Naive B cell (primary cell): ENCODE measurements around the gene ADRA2B. TPM values are rescaled to one million over a fixed set of nuclear protein-coding genes. Genes with fewer than 3 reads are reported as not detected.

Source experiments
- ATAC-seq, 2 donors: fragments of 150-1000 bp; cut with Tn5 transposase; 2 replicates each; pipeline ENCODE4 v1.10.0; 2021; ENCODE audit warnings: low read depth in 2 of 2, mild to moderate bottlenecking in 2 of 2, moderate library complexity in 2 of 2
- DNase-seq: peaks from one replicate; pipeline ENCODE4 v3.0.0; 2022
- H3K27ac Mint-ChIP-seq, 6 donors: one replicate each; pipeline ENCODE4 v1.8.0; 2020 to 2022; ENCODE audit warnings: mild to moderate bottlenecking in 6 of 6, mixed read lengths in 6 of 6, moderate library complexity in 5 of 6, inconsistent platforms in 2 of 6
- H3K27me3 Mint-ChIP-seq, 3 donors: one replicate each; pipeline ENCODE4 v1.8.0; 2021 to 2022; ENCODE audit warnings: mixed read lengths in 3 of 3, mild to moderate bottlenecking in 1 of 3
- H3K36me3 Mint-ChIP-seq, 2 donors: one replicate each; pipeline ENCODE4 v1.8.0; 2020 to 2022; ENCODE audit warnings: mixed read lengths in 2 of 2, inconsistent platforms in 1 of 2, mild to moderate bottlenecking in 1 of 2
- H3K4me1 Mint-ChIP-seq, 3 donors: one replicate each; pipeline ENCODE4 v1.8.0; 2020 to 2022; ENCODE audit warnings: mixed read lengths in 3 of 3, inconsistent platforms in 1 of 3, mild to moderate bottlenecking in 1 of 3, moderate library complexity in 1 of 3
- H3K4me3 Mint-ChIP-seq, 8 donors: one replicate each; pipeline ENCODE4 v1.8.0; 2020 to 2022; ENCODE audit warnings: mild to moderate bottlenecking in 8 of 8, mixed read lengths in 8 of 8, moderate library complexity in 8 of 8, inconsistent platforms in 2 of 8
- H3K9me3 Mint-ChIP-seq, 7 donors: one replicate each; pipeline ENCODE4 v1.8.0; 2020 to 2022; ENCODE audit warnings: mixed read lengths in 7 of 7, mild to moderate bottlenecking in 5 of 7, inconsistent platforms in 2 of 7, moderate library complexity in 1 of 7
- polyA plus RNA-seq, 6 donors: library from polyadenylated mRNA; unstranded; fragments of 300-500 nt; fragmentation: Illumina TruSeq; gene quantifications; one replicate each; pipeline ENCODE4 v1.2.3, GENCODE V29; 2021; ENCODE audit warnings: low read depth in 6 of 6

The ADRA2B gene
- polyA plus RNA-seq, 6 donors from 2014 or later, result 0.15 TPM; not detected in 5

GRCh38 chr2:96108541-96109360 is 7.6 kb downstream of the ADRA2B start:
- Mint-ChIP-seq H3K36me3 (peaks cover 0 to 20% of the 10 kb centered on the region in 2 donors), H3K4me3 (peak overlapping the region in 1 of 8 donors; percentile 42), H3K27me3 (peaks cover 0 to 21% (median 16%) of the 10 kb centered on the region in 3 donors), H3K27ac (no peak overlapping the region), H3K4me1 (peaks cover 0 to 12% (median 6%) of the 10 kb centered on the region in 3 donors), H3K9me3 (peaks cover 6 to 19% (median 10%) of the 10 kb centered on the region in 7 donors)
- DNase-seq (no peak), ATAC-seq (no peak)

GRCh38 chr2:96108151-96108540 is 8.2 kb downstream of the ADRA2B start:
- Mint-ChIP-seq H3K27ac (no peak overlapping the region), H3K36me3 (peaks cover 0 to 20% of the 10 kb centered on the region in 2 donors)
- no peak for ATAC-seq

GRCh38 chr2:96107708-96108065 is 8.7 kb downstream of the ADRA2B start:
- Mint-ChIP-seq H3K9me3 (peaks cover 6 to 19% (median 10%) of the 10 kb centered on the region in 7 donors), H3K27me3 (peaks cover 0 to 21% (median 16%) of the 10 kb centered on the region in 3 donors), H3K4me1 (peaks cover 0 to 12% (median 7%) of the 10 kb centered on the region in 3 donors), H3K27ac (no peak overlapping the region), H3K36me3 (peaks cover 0 to 20% of the 10 kb centered on the region in 2 donors), H3K4me3 (no peak overlapping the region)
- DNase-seq (no peak), ATAC-seq (no peak)

More at GRCh38 chr2:96108151-96108540, 8.2 kb downstream of the ADRA2B start:
- DNase-seq, result no peak
- H3K4me3 Mint-ChIP-seq, result no peak overlapping the region
- peaks cover 0 to 21% (median 16%) of the 10 kb centered on the region in 3 donors for H3K27me3 Mint-ChIP-seq
- peaks cover 6 to 19% (median 10%) of the 10 kb centered on the region in 7 donors for H3K9me3 Mint-ChIP-seq
- H3K4me1 Mint-ChIP-seq, result peaks cover 0 to 12% (median 7%) of the 10 kb centered on the region in 3 donors

GRCh38 chr2:96106991-96107707 is 9.2 kb downstream of the ADRA2B start:
- Mint-ChIP-seq H3K4me1 (peaks cover 0 to 12% (median 7%) of the 10 kb centered on the region in 3 donors), H3K27ac (no peak overlapping the region), H3K9me3 (peaks cover 6 to 19% (median 10%) of the 10 kb centered on the region in 7 donors), H3K27me3 (peaks cover 0 to 21% (median 16%) of the 10 kb centered on the region in 3 donors), H3K36me3 (peaks cover 0 to 20% of the 10 kb centered on the region in 2 donors), H3K4me3 (no peak overlapping the region)
- no peak for ATAC-seq
- no peak for DNase-seq

GRCh38 chr2:96105994-96106715 is 10.2 kb downstream of the ADRA2B start:
- peak overlapping the region in 2 of 8 donors; percentile 29 to 68 for H3K4me3 Mint-ChIP-seq
- peaks cover 0 to 20% of the 10 kb centered on the region in 2 donors for H3K36me3 Mint-ChIP-seq
- H3K4me1 Mint-ChIP-seq, result peaks cover 0 to 12% (median 7%) of the 10 kb centered on the region in 3 donors
- H3K9me3 Mint-ChIP-seq, result peaks cover 6 to 19% (median 10%) of the 10 kb centered on the region in 7 donors
- ATAC-seq (no peak), DNase-seq (no peak)
- peaks cover 0 to 21% (median 16%) of the 10 kb centered on the region in 3 donors for H3K27me3 Mint-ChIP-seq
- peak overlapping the region in 1 of 6 donors; percentile 38 for H3K27ac Mint-ChIP-seq

GRCh38 chr2:96105152-96105915 is 11.0 kb downstream of the ADRA2B start:
- Mint-ChIP-seq H3K36me3 (peaks cover 0 to 20% of the 10 kb centered on the region in 2 donors), H3K4me3 (no peak overlapping the region), H3K4me1 (peaks cover 0 to 12% (median 7%) of the 10 kb centered on the region in 3 donors), H3K27ac (peak overlapping the region in 1 of 6 donors; percentile 66), H3K9me3 (peaks cover 6 to 19% (median 10%) of the 10 kb centered on the region in 7 donors), H3K27me3 (peaks cover 0 to 21% (median 16%) of the 10 kb centered on the region in 3 donors)
- ATAC-seq (no peak), DNase-seq (no peak)

GRCh38 chr2:96104487-96104861 is 11.9 kb downstream of the ADRA2B start:
- H3K4me1 Mint-ChIP-seq, result peaks cover 0 to 12% (median 7%) of the 10 kb centered on the region in 3 donors
- H3K9me3 Mint-ChIP-seq, result peaks cover 6 to 19% (median 10%) of the 10 kb centered on the region in 7 donors
- ATAC-seq, result no peak
- peaks cover 0 to 20% (median 16%) of the 10 kb centered on the region in 3 donors for H3K27me3 Mint-ChIP-seq
- no peak overlapping the region for H3K27ac Mint-ChIP-seq
- no peak for DNase-seq
- peak overlapping the region in 1 of 8 donors; percentile 37 for H3K4me3 Mint-ChIP-seq
- peaks cover 0 to 20% of the 10 kb centered on the region in 2 donors for H3K36me3 Mint-ChIP-seq

- peaks cover 0 to 12% (median 7%) of the 10 kb centered on the region in 3 donors for H3K4me1 Mint-ChIP-seq
- peaks cover 0 to 15% (median 14%) of the 10 kb centered on the region in 3 donors for H3K27me3 Mint-ChIP-seq
- peak overlapping the region in 1 of 6 donors; percentile 42 for H3K27ac Mint-ChIP-seq
- H3K4me3 Mint-ChIP-seq, result no peak overlapping the region
- peaks cover 0 to 20% of the 10 kb centered on the region in 2 donors for H3K36me3 Mint-ChIP-seq
- ATAC-seq, result no peak
- H3K9me3 Mint-ChIP-seq, result peaks cover 6 to 19% (median 10%) of the 10 kb centered on the region in 7 donors
- no peak for DNase-seq
These were observed 12.4 kb downstream of the ADRA2B start for GRCh38 chr2:96103761-96104486.

GRCh38 chr2:96103187-96103601 is 13.2 kb downstream of the ADRA2B start:
- DNase-seq, result no peak
- Mint-ChIP-seq H3K4me1 (peaks cover 0 to 12% (median 7%) of the 10 kb centered on the region in 3 donors), H3K27me3 (peaks cover 2 to 8% (median 8%) of the 10 kb centered on the region in 3 donors), H3K9me3 (peaks cover 6 to 19% (median 10%) of the 10 kb centered on the region in 7 donors), H3K36me3 (peaks cover 0 to 20% of the 10 kb centered on the region in 2 donors), H3K27ac (no peak overlapping the region), H3K4me3 (no peak overlapping the region)
- ATAC-seq, result no peak

GRCh38 chr2:96102596-96103186 is 13.7 kb downstream of the ADRA2B start:
- DNase-seq (no peak), ATAC-seq (no peak)
- H3K4me1 Mint-ChIP-seq, result peaks cover 0 to 9% (median 5%) of the 10 kb centered on the region in 3 donors
- peaks cover 3 to 4% (median 3%) of the 10 kb centered on the region in 3 donors for H3K27me3 Mint-ChIP-seq
- peak overlapping the region in 1 of 6 donors; percentile 57 for H3K27ac Mint-ChIP-seq
- H3K36me3 Mint-ChIP-seq, result peaks cover 0 to 20% of the 10 kb centered on the region in 2 donors
- peaks cover 6 to 19% (median 10%) of the 10 kb centered on the region in 7 donors for H3K9me3 Mint-ChIP-seq
- H3K4me3 Mint-ChIP-seq, result peak overlapping the region in 1 of 8 donors; percentile 22

GRCh38 chr2:96100893-96101304 is 15.5 kb downstream of the ADRA2B start:
- Mint-ChIP-seq H3K27ac (no peak overlapping the region), H3K9me3 (peaks cover 5 to 13% (median 10%) of the 10 kb centered on the region in 7 donors), H3K4me1 (peaks cover 0 to 7% (median 5%) of the 10 kb centered on the region in 3 donors), H3K27me3 (peaks cover 0 to 3% (median 0%) of the 10 kb centered on the region in 3 donors), H3K36me3 (peaks cover 0 to 13% of the 10 kb centered on the region in 2 donors), H3K4me3 (no peak overlapping the region)
- DNase-seq, result no peak
- ATAC-seq, result no peak
